ENCODE measurements around the gene CTNNA3. TPM values are rescaled to one million over a fixed set of nuclear protein-coding genes. Genes with fewer than 3 reads are reported as not detected.

CTNNA3 gene
- total RNA-seq, 2 donors from 2014 or later = under 0.01 to 0.33 TPM

- WGBS, 2 donors = 65 to 82% methylated on average over 3 of the region's 3 CpGs
- intact Hi-C loops (cut with DNase I) = no loop called here
Observed at GRCh38 chr10:66049335-66049734, 1646.7 kb downstream of the CTNNA3 start.

GRCh38 chr10:66045859-66046258 lies 1650.1 kb downstream of the CTNNA3 start:
- WGBS, 2 donors = 41 to 52% methylated on average over 1 of the region's 1 CpG
- ATAC-seq = no peak
- DNase-seq = no peak
- no peaks in the 10 kb centered on the region for H3K9me3 ChIP-seq
- no peak overlapping the region for H3K27ac ChIP-seq
- H3K27me3 ChIP-seq = no peaks in the 10 kb centered on the region
- no peaks in the 10 kb centered on the region for H3K4me1 ChIP-seq
- H3K36me3 ChIP-seq (replicated peaks in 1 of 2; ENCODE audit: insufficient read depth in 1 of 2, low read depth in 2 of 2) = no peaks in the 10 kb centered on the region
- intact Hi-C loops (cut with DNase I) = no loop called here
- TF ChIP-seq POLR2A (IDR thresholded peaks at IDR 0.05) (no peak), CTCF (IDR thresholded peaks at IDR 0.05) (no peak)
- no peak overlapping the region for H3K4me3 ChIP-seq

More at GRCh38 chr10:66049335-66049734, 1646.7 kb downstream of the CTNNA3 start:
- no peak for TF ChIP-seq CTCF (IDR thresholded peaks at IDR 0.05)
- no peak for TF ChIP-seq POLR2A (IDR thresholded peaks at IDR 0.05)
- H3K9me3 ChIP-seq = no peaks in the 10 kb centered on the region
- no peaks in the 10 kb centered on the region for H3K4me1 ChIP-seq
- ATAC-seq (no peak), DNase-seq (no peak)
- no peak overlapping the region for H3K27ac ChIP-seq
- H3K4me3 ChIP-seq = no peak overlapping the region
- H3K36me3 ChIP-seq (replicated peaks in 1 of 2; ENCODE audit: insufficient read depth in 1 of 2, low read depth in 2 of 2) = no peaks in the 10 kb centered on the region
- no peaks in the 10 kb centered on the region for H3K27me3 ChIP-seq

- intact Hi-C loops (cut with DNase I) = no loop called here
- H3K27me3 ChIP-seq = no peaks in the 10 kb centered on the region
- ATAC-seq (no peak), DNase-seq (no peak)
- no peak overlapping the region for H3K27ac ChIP-seq
- H3K36me3 ChIP-seq (replicated peaks in 1 of 2; ENCODE audit: insufficient read depth in 1 of 2, low read depth in 2 of 2) = no peaks in the 10 kb centered on the region
- no peak for TF ChIP-seq POLR2A (IDR thresholded peaks at IDR 0.05)
- no peak for TF ChIP-seq CTCF (IDR thresholded peaks at IDR 0.05)
- 68 to 70% methylated on average over 3 of the region's 3 CpGs for WGBS, 2 donors
- no peaks in the 10 kb centered on the region for H3K9me3 ChIP-seq
- no peaks in the 10 kb centered on the region for H3K4me1 ChIP-seq
- H3K4me3 ChIP-seq = no peak overlapping the region
Observed at GRCh38 chr10:66041771-66042170, 1654.2 kb downstream of the CTNNA3 start.

- Histone ChIP-seq H3K36me3 (replicated peaks in 1 of 2; ENCODE audit: insufficient read depth in 1 of 2, low read depth in 2 of 2) (no peaks in the 10 kb centered on the region), H3K27me3 (no peaks in the 10 kb centered on the region), H3K9me3 (no peaks in the 10 kb centered on the region), H3K4me1 (no peaks in the 10 kb centered on the region), H3K4me3 (no peak overlapping the region), H3K27ac (no peak overlapping the region)
- no peak for ATAC-seq
- 37 to 48% methylated on average over 1 of the region's 1 CpG for WGBS, 2 donors
- no peak for DNase-seq
- TF ChIP-seq CTCF (IDR thresholded peaks at IDR 0.05) = no peak
- TF ChIP-seq POLR2A (IDR thresholded peaks at IDR 0.05) = no peak
- intact Hi-C loops (cut with DNase I) = no loop called here
Observed at GRCh38 chr10:66038623-66039022, 1657.4 kb downstream of the CTNNA3 start.

- no peaks in the 10 kb centered on the region for H3K4me1 ChIP-seq
- H3K27me3 ChIP-seq = no peaks in the 10 kb centered on the region
- TF ChIP-seq POLR2A (IDR thresholded peaks at IDR 0.05) = no peak
- no peak for TF ChIP-seq CTCF (IDR thresholded peaks at IDR 0.05)
- DNase-seq (no peak), ATAC-seq (no peak)
- H3K4me3 ChIP-seq = no peak overlapping the region
- WGBS, 2 donors = 83 to 92% methylated on average over 2 of the region's 2 CpGs
- intact Hi-C loops (cut with DNase I) = no loop called here
- H3K36me3 ChIP-seq (replicated peaks in 1 of 2; ENCODE audit: insufficient read depth in 1 of 2, low read depth in 2 of 2) = no peaks in the 10 kb centered on the region
- no peak overlapping the region for H3K27ac ChIP-seq
- no peaks in the 10 kb centered on the region for H3K9me3 ChIP-seq
Observed at GRCh38 chr10:66026321-66026720, 1669.7 kb downstream of the CTNNA3 start.
